ENCODE data around the gene SORCS2.

SORCS2 gene

DNA sequence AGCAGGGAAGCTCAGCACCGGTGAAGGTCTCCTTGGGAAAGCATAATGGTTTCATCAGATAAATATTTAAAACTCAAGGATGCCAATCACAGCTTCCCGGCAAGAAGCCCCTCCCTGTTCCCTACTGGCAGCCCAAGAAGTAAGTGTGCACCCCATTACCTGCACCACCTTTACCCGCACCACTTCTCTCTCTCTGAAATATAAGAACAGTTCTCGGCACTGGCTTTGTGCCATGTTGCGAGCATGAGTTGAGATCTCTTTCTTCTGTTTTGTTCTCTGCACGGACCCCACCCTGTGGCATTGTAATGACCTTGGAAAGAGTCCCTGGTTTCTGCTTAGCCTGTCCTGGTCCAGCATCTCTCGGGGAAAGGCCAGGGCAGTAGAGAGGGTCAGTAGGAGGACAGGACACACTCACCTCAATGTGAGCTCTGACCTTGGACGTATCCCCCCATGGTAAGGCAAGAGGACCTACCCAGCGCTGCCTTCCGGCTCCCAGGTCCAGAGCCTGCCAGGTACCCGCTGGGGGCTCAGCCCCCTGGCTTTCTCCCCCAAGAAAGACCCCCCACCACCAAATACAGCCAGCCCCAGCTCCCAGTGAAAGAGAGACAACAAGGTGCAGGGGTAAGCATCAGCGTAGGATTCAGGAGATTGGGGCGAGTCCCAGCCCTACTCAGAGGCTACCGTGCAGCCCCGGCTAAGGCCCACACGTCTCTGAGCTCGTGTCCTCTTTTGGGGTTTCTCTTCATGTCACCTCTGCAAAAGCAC, 161.7 kb downstream of the SORCS2 start:
- Histone ChIP-seq H3K27ac (ENCODE audit: low read depth, low read length) (peak overlapping the region; percentile 77), H3K9me2 (replicated peaks; ENCODE audit: control insufficient read depth, low read length) (no peaks in the 10 kb centered on the region), H3K4me1 (ENCODE audit: control insufficient read depth, low read length) (peaks cover 57% of the 10 kb centered on the region), H3K4me3 (ENCODE audit: low read length) (no peak overlapping the region), H3K27me3 (ENCODE audit: control insufficient read depth, low read length) (no peaks in the 10 kb centered on the region), H3K79me2 (ENCODE audit: control insufficient read depth, low read length) (no peaks in the 10 kb centered on the region), H4K20me1 (ENCODE audit: control insufficient read depth, insufficient read depth, low read depth, low read length) (no peaks in the 10 kb centered on the region), H3K4me2 (ENCODE audit: low read length) (0 out of 2 replicates have a peak overlapping the region, but pooled peaks have one; percentile 64), H3K36me3 (ENCODE audit: control insufficient read depth, low read length) (no peaks in the 10 kb centered on the region), H3K9me3 (ENCODE audit: control insufficient read depth, insufficient read depth, low read length) (no peaks in the 10 kb centered on the region), H3F3A (ENCODE audit: control insufficient read depth, insufficient read depth) (no peaks in the 10 kb centered on the region)
- no peak for TF ChIP-seq EZH2phosphoT487 (IDR thresholded peaks at IDR 0.05; ENCODE audit: borderline replicate concordance, low read length)
- TF ChIP-seq, protein P1, sequence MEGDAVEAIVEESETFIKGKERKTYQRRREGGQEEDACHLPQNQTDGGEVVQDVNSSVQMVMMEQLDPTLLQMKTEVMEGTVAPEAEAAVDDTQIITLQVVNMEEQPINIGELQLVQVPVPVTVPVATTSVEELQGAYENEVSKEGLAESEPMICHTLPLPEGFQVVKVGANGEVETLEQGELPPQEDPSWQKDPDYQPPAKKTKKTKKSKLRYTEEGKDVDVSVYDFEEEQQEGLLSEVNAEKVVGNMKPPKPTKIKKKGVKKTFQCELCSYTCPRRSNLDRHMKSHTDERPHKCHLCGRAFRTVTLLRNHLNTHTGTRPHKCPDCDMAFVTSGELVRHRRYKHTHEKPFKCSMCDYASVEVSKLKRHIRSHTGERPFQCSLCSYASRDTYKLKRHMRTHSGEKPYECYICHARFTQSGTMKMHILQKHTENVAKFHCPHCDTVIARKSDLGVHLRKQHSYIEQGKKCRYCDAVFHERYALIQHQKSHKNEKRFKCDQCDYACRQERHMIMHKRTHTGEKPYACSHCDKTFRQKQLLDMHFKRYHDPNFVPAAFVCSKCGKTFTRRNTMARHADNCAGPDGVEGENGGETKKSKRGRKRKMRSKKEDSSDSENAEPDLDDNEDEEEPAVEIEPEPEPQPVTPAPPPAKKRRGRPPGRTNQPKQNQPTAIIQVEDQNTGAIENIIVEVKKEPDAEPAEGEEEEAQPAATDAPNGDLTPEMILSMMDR (IDR thresholded peaks at IDR 0.05; ENCODE audit: low read depth, low read length, poor library complexity, severe bottlenecking): no peak

DNA sequence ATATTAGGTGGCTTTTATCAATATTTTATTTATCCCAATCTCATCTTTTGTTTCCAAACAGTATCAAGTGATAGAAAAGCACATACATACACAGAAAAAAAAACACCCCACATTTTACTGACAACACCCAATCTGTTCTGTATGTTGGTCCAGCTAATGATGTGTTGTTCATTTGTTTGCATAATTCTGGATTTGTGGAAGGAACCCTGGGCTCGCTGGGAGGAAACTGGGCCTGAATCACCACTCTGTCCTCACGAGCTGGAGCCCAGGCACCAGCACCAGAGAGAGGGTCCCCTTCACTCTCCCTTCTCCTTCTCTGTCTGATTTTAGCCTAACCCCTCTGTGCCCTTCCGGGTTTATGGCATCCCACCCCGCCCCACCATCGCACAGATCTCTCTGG, 162.6 kb downstream of the SORCS2 start:
- Histone ChIP-seq H3K4me1 (ENCODE audit: control insufficient read depth, low read length) (peaks cover 57% of the 10 kb centered on the region), H3K4me2 (ENCODE audit: low read length) (peak overlapping the region; percentile 64), H3K4me3 (ENCODE audit: low read length) (peak overlapping the region; percentile 45), H3K9me3 (ENCODE audit: control insufficient read depth, insufficient read depth, low read length) (no peaks in the 10 kb centered on the region), H3K36me3 (ENCODE audit: control insufficient read depth, low read length) (no peaks in the 10 kb centered on the region), H3K27ac (ENCODE audit: low read depth, low read length) (peak overlapping the region; percentile 77), H3K79me2 (ENCODE audit: control insufficient read depth, low read length) (no peaks in the 10 kb centered on the region), H3F3A (ENCODE audit: control insufficient read depth, insufficient read depth) (no peaks in the 10 kb centered on the region), H4K20me1 (ENCODE audit: control insufficient read depth, insufficient read depth, low read depth, low read length) (no peaks in the 10 kb centered on the region), H3K9me2 (replicated peaks; ENCODE audit: control insufficient read depth, low read length) (no peaks in the 10 kb centered on the region), H3K27me3 (ENCODE audit: control insufficient read depth, low read length) (no peaks in the 10 kb centered on the region)
- TF ChIP-seq EZH2phosphoT487 (IDR thresholded peaks at IDR 0.05; ENCODE audit: borderline replicate concordance, low read length): no peak
- TF ChIP-seq, protein P1 (IDR thresholded peaks at IDR 0.05; ENCODE audit: low read depth, low read length, poor library complexity, severe bottlenecking): no peak

DNA sequence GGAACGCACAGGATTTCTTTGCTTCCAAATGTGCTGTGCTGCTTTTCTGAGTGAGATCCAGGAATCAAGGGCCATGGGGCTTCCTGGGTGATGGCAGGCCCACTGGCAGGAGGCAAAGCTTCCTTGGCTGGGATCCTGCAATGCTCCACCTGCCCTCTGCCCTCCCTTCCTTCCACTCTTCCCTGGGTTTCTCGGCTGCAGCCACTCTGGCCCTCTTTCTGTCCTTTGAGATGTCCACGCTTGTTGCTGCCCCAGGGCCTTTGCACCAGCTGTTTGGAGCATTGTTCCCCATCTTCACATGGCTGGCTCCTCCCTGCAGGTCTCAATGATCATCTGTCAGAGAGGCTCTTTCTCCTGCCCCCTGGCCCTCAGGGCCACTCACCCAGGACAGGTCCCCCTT, 163.5 kb downstream of the SORCS2 start:
- TF ChIP-seq EZH2phosphoT487 (IDR thresholded peaks at IDR 0.05; ENCODE audit: borderline replicate concordance, low read length): no peak
- Histone ChIP-seq H3K4me2 (ENCODE audit: low read length) (peak overlapping the region; percentile 64), H4K20me1 (ENCODE audit: control insufficient read depth, insufficient read depth, low read depth, low read length) (no peaks in the 10 kb centered on the region), H3K27ac (ENCODE audit: low read depth, low read length) (peak overlapping the region; percentile 77), H3F3A (ENCODE audit: control insufficient read depth, insufficient read depth) (no peaks in the 10 kb centered on the region), H3K27me3 (ENCODE audit: control insufficient read depth, low read length) (no peaks in the 10 kb centered on the region), H3K79me2 (ENCODE audit: control insufficient read depth, low read length) (no peaks in the 10 kb centered on the region), H3K36me3 (ENCODE audit: control insufficient read depth, low read length) (no peaks in the 10 kb centered on the region), H3K4me1 (ENCODE audit: control insufficient read depth, low read length) (peaks cover 57% of the 10 kb centered on the region), H3K4me3 (ENCODE audit: low read length) (no peak overlapping the region), H3K9me3 (ENCODE audit: control insufficient read depth, insufficient read depth, low read length) (no peaks in the 10 kb centered on the region), H3K9me2 (replicated peaks; ENCODE audit: control insufficient read depth, low read length) (no peaks in the 10 kb centered on the region)

DNA sequence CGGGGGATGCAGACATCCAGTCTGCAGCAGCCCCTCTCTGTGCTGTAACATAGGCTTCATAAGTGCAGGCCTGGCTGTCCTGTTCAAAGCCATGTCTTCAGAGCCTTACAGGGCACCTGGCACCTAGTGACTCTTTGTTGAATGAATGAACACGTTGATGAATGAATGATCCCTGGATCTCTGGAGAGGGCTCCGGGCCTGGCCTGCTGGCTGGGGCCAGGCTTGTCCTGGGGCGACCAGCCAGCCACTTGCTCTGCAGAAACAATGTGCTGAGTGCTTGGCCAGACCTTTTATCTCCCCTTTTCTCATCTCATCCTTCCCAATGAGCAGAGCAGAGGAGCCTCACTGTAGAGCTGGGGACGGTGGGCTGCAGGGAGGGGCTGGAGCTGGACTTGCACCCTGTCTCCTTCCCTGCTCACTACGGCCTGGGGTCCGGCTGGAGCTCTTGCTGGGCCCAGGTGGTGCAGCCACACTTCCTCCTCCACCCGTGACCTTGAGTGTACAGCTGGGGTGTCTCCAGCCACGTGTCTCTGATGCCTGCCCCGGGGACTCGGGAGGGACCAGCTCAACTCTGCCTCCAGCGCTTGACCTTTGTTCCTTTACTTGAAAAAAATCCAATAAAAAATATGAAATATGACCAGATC, 164.5 kb downstream of the SORCS2 start:
- Histone ChIP-seq H3K9me2 (replicated peaks; ENCODE audit: control insufficient read depth, low read length) (no peaks in the 10 kb centered on the region), H3K4me1 (ENCODE audit: control insufficient read depth, low read length) (peaks cover 57% of the 10 kb centered on the region), H3K36me3 (ENCODE audit: control insufficient read depth, low read length) (no peaks in the 10 kb centered on the region), H3K4me3 (ENCODE audit: low read length) (no peak overlapping the region), H3F3A (ENCODE audit: control insufficient read depth, insufficient read depth) (no peaks in the 10 kb centered on the region), H3K4me2 (ENCODE audit: low read length) (no peak overlapping the region), H3K9me3 (ENCODE audit: control insufficient read depth, insufficient read depth, low read length) (no peaks in the 10 kb centered on the region), H4K20me1 (ENCODE audit: control insufficient read depth, insufficient read depth, low read depth, low read length) (no peaks in the 10 kb centered on the region), H3K27me3 (ENCODE audit: control insufficient read depth, low read length) (no peaks in the 10 kb centered on the region), H3K27ac (ENCODE audit: low read depth, low read length) (no peak overlapping the region), H3K79me2 (ENCODE audit: control insufficient read depth, low read length) (no peaks in the 10 kb centered on the region)
- TF ChIP-seq, protein P1 (IDR thresholded peaks at IDR 0.05; ENCODE audit: low read depth, low read length, poor library complexity, severe bottlenecking): no peak
- no peak for TF ChIP-seq EZH2phosphoT487 (IDR thresholded peaks at IDR 0.05; ENCODE audit: borderline replicate concordance, low read length)

Measured in DOHH2 (cell line).